GM23338 (cell line): ENCODE results near the gene CDK4. TPM values are rescaled to one million over a fixed set of nuclear protein-coding genes. Genes with fewer than 3 reads are reported as not detected.

Experiments used
- ATAC-seq: fragments of 200-7000 bp; cut with Tn5 transposase; 3 replicates; pipeline ENCODE4 v1.9.1; 2020
- DNase-seq: peaks from one replicate; pipeline ENCODE4 v3.0.0-alpha.2; 2015; ENCODE audit warnings: low spot score
- H2AFZ ChIP-seq: fragments of 200-600 bp; sonication (generic); 2 replicates; pipeline ENCODE4 v1.8.0; 2016; ENCODE audit warnings: antibody characterized with exemption, mild to moderate bottlenecking, moderate library complexity
- H3F3A ChIP-seq: fragments of 200-600 bp; sonication (generic); replicated peaks from 2 replicates; pipeline ENCODE4 v1.8.0; 2017; ENCODE audit warnings: antibody characterized with exemption, mixed run types, low read depth
- H3K27ac ChIP-seq: fragments of 200-600 bp; sonication (generic); 2 replicates; pipeline ENCODE4 v1.6.1; 2016; ENCODE audit warnings: low read depth
- H3K27me3 ChIP-seq: fragments of 200-600 bp; sonication (generic); 2 replicates; pipeline ENCODE4 v1.8.0; 2016; ENCODE audit warnings: mild to moderate bottlenecking, mixed run types, moderate library complexity; ENCODE audit not compliant: insufficient read depth
- H3K36me3 ChIP-seq: fragments of 200-600 bp; sonication (generic); 2 replicates; pipeline ENCODE4 v1.8.0; 2016; ENCODE audit warnings: mild to moderate bottlenecking; ENCODE audit not compliant: insufficient read depth
- H3K4me1 ChIP-seq: fragments of 200-600 bp; sonication (generic); 2 replicates; pipeline ENCODE4 v1.8.0; 2016; ENCODE audit warnings: mild to moderate bottlenecking, moderate library complexity; ENCODE audit not compliant: insufficient read depth
- H3K4me2 ChIP-seq: fragments of 200-600 bp; sonication (generic); 2 replicates; pipeline ENCODE4 v1.7.1; 2017; ENCODE audit warnings: mixed run types
- H3K4me3 ChIP-seq: fragments of 200-600 bp; sonication (generic); 2 replicates; pipeline ENCODE4 v1.6.1; 2016; ENCODE audit warnings: mixed run types
- H3K79me2 ChIP-seq: fragments of 200-600 bp; sonication (generic); replicated peaks from 2 replicates; pipeline ENCODE4 v1.8.0; 2017; ENCODE audit warnings: mild to moderate bottlenecking; ENCODE audit not compliant: insufficient read depth
- H3K9me2 ChIP-seq: fragments of 200-600 bp; sonication (generic); 2 replicates; pipeline ENCODE4 v1.8.0; 2017; ENCODE audit not compliant: insufficient read depth
- H4K20me1 ChIP-seq: fragments of 200-600 bp; sonication (generic); replicated peaks from 2 replicates; pipeline ENCODE4 v1.8.0; 2017; ENCODE audit warnings: mild to moderate bottlenecking; ENCODE audit not compliant: insufficient read depth
- H3K27ac Mint-ChIP-seq: 2 replicates; pipeline ENCODE4 v1.8.0; 2020; ENCODE audit warnings: inconsistent platforms, mild to moderate bottlenecking, moderate library complexity, mixed read lengths
- H3K27me3 Mint-ChIP-seq: 3 replicates; pipeline ENCODE4 v1.8.0; 2022; ENCODE audit warnings: low read depth, mild to moderate bottlenecking, moderate library complexity, mixed read lengths, inconsistent platforms; ENCODE audit not compliant: insufficient read depth, poor library complexity
- H3K36me3 Mint-ChIP-seq: 3 replicates; pipeline ENCODE4 v1.8.0; 2021; ENCODE audit warnings: low read depth, mild to moderate bottlenecking, inconsistent platforms, moderate library complexity, mixed read lengths
- H3K4me1 Mint-ChIP-seq: 3 replicates; pipeline ENCODE4 v1.8.0; 2020; ENCODE audit warnings: mild to moderate bottlenecking, inconsistent platforms, mixed read lengths
- H3K4me3 Mint-ChIP-seq: 3 replicates; pipeline ENCODE4 v1.8.0; 2021; ENCODE audit warnings: moderate library complexity, mild to moderate bottlenecking, inconsistent platforms, mixed read lengths
- H3K9me3 Mint-ChIP-seq: 3 replicates; pipeline ENCODE4 v1.8.0; 2020; ENCODE audit warnings: moderate library complexity, mild to moderate bottlenecking, inconsistent platforms, mixed read lengths
- CREB1 ChIP-seq: fragments of 250-450 bp; sonication (Bioruptor Pico); IDR thresholded peaks from 2 replicates; pipeline ENCODE4 v1.5.0; 2020; ENCODE audit warnings: low read depth, mild to moderate bottlenecking, moderate library complexity
- CTCF ChIP-seq, 2 experiments: fragments of 200-600 bp in 1 of 2; sonication (generic) in 1 of 2; conservative IDR thresholded peaks; 2 replicates each; pipeline versions ENCODE4 v1.5.1 to v1.6.1; 2016 to 2017; ENCODE audit warnings: antibody characterized with exemption in 2 of 2, low read depth in 2 of 2, mild to moderate bottlenecking in 2 of 2, moderate library complexity in 1 of 2
- EZH2 ChIP-seq: fragments of 200-600 bp; sonication (generic); IDR thresholded peaks from one replicate; pipeline ENCODE4 v1.8.0; 2017; ENCODE audit warnings: antibody characterized with exemption, mild to moderate bottlenecking, low read depth; ENCODE audit not compliant: unreplicated experiment
- EZH2phosphoT487 ChIP-seq: fragments of 200-600 bp; sonication (generic); IDR thresholded peaks from one replicate; pipeline ENCODE4 v1.8.1; 2018; ENCODE audit warnings: antibody characterized with exemption; ENCODE audit not compliant: unreplicated experiment
- JUNB ChIP-seq: IDR thresholded peaks from one replicate; pipeline ENCODE4 v1.6.1; 2016; ENCODE audit warnings: antibody characterized with exemption; ENCODE audit not compliant: unreplicated experiment
- NANOG ChIP-seq: IDR thresholded peaks from 2 replicates; pipeline ENCODE4 v1.6.1; 2016; ENCODE audit warnings: antibody characterized with exemption, borderline replicate concordance
- POLR2AphosphoS5 ChIP-seq: IDR thresholded peaks from 2 replicates; pipeline ENCODE4 v1.6.1; 2016; ENCODE audit warnings: antibody characterized with exemption, low read depth
- STAT1 ChIP-seq: IDR thresholded peaks from one replicate; pipeline ENCODE4 v1.6.1; 2016; ENCODE audit warnings: antibody characterized with exemption; ENCODE audit not compliant: unreplicated experiment
- ZNF114 ChIP-seq: fragments of 250-450 bp; sonication (Bioruptor Pico); IDR thresholded peaks from 2 replicates; pipeline ENCODE4 v1.5.0; 2020; ENCODE audit warnings: mild to moderate bottlenecking, moderate library complexity
- ZNF331 ChIP-seq: fragments of 250-450 bp; sonication (Bioruptor Pico); IDR thresholded peaks from 2 replicates; pipeline ENCODE4 v1.5.0; 2020; ENCODE audit warnings: low read depth, mild to moderate bottlenecking, moderate library complexity
- ZNF462 ChIP-seq: fragments of 250-450 bp; sonication (Bioruptor Pico); IDR thresholded peaks from 2 replicates; pipeline ENCODE4 v1.5.0; 2020; ENCODE audit warnings: mild to moderate bottlenecking, moderate library complexity
- polyA plus RNA-seq: library from polyadenylated mRNA; unstranded; fragments of >200 nt; fragmentation: Nextera tagmentation; extraction: Ambion mirVana; gene quantifications from 2 replicates; pipeline ENCODE4 v1.2.1, GENCODE V29; 2016
- total RNA-seq: library from RNA; depleted of rRNA; stranded (reverse); fragments of >200 nt; shearing (Covaris generic); gene quantifications from 2 replicates; pipeline ENCODE4 v1.2.3, GENCODE V29; 2014

CDK4 gene
- total and polyA plus RNA-seq, 2 experiments from 2014 or later, result 105 to 198 TPM

GRCh38 chr12:57725851-57726150 lies 26.3 kb downstream of the CDK4 start:
- TF ChIP-seq EZH2phosphoT487 (no peak), POLR2AphosphoS5 (no peak), CTCF (conservative IDR thresholded peaks at IDR 0.05; ENCODE audit: low read depth in 2 of 2) (no peak), ZNF331 (CRISPR knock-in tag) (no peak), NANOG (no peak), ZNF114 (CRISPR knock-in tag) (no peak)
- no peak overlapping the region for H3K27ac Mint-ChIP-seq
- H3F3A ChIP-seq, result no peaks in the 10 kb centered on the region
- DNase-seq (no peak), ATAC-seq (peak; percentile 6)
- peaks cover 75% of the 10 kb centered on the region for H3K27me3 Mint-ChIP-seq
- H3K4me3 ChIP-seq, result peak overlapping the region; percentile 71
- H3K4me1 ChIP-seq, result no peaks in the 10 kb centered on the region
- H3K79me2 ChIP-seq, result no peaks in the 10 kb centered on the region
- H4K20me1 ChIP-seq, result no peaks in the 10 kb centered on the region; the same call in 1 of the 2 replicates
- H3K4me2 ChIP-seq, result peak overlapping the region; percentile 88
- peaks cover 15% of the 10 kb centered on the region for H3K4me1 Mint-ChIP-seq
- H2AFZ ChIP-seq, result peak overlapping the region; percentile 94
- H3K9me2 ChIP-seq, result no peaks in the 10 kb centered on the region
- no peaks in the 10 kb centered on the region for H3K9me3 Mint-ChIP-seq
- H3K4me3 Mint-ChIP-seq, result peak overlapping the region; percentile 89
- H3K27ac ChIP-seq, result no peak overlapping the region
- no peaks in the 10 kb centered on the region; the same call in 2 of the 3 replicates for H3K36me3 Mint-ChIP-seq
- no peaks in the 10 kb centered on the region for H3K36me3 ChIP-seq
- H3K27me3 ChIP-seq, result peaks cover 78% of the 10 kb centered on the region

- Histone ChIP-seq H3F3A (no peaks in the 10 kb centered on the region), H3K4me2 (peak overlapping the region; percentile 48; the same call in 1 of the 2 replicates), H4K20me1 (no peaks in the 10 kb centered on the region; the same call in 1 of the 2 replicates), H3K4me3 (0 out of 2 replicates have a peak overlapping the region, but pooled peaks have one; percentile 30), H3K27ac (no peak overlapping the region), H3K4me1 (no peaks in the 10 kb centered on the region), H2AFZ (no peak overlapping the region; the same call in 1 of the 2 replicates), H3K9me2 (no peaks in the 10 kb centered on the region), H3K36me3 (no peaks in the 10 kb centered on the region), H3K27me3 (peaks cover 72% of the 10 kb centered on the region), H3K79me2 (no peaks in the 10 kb centered on the region)
- DNase-seq (peak; percentile 30), ATAC-seq (peak; percentile 5; the same call in 1 of the 3 replicates)
- Mint-ChIP-seq H3K4me3 (peak overlapping the region; percentile 2; the same call in 2 of the 3 replicates), H3K27me3 (peaks cover 68% of the 10 kb centered on the region), H3K36me3 (no peaks in the 10 kb centered on the region; the same call in 2 of the 3 replicates), H3K9me3 (no peaks in the 10 kb centered on the region), H3K4me1 (peaks cover 15% of the 10 kb centered on the region), H3K27ac (no peak overlapping the region)
- TF ChIP-seq ZNF462 (no peak), EZH2phosphoT487 (no peak), EZH2 (no peak), POLR2AphosphoS5 (no peak), ZNF114 (CRISPR knock-in tag) (no peak), CREB1 (CRISPR knock-in tag) (no peak), STAT1 (no peak), NANOG (no peak), JUNB (no peak)
These were observed 27.0 kb downstream of the CDK4 start for GRCh38 chr12:57724936-57725740.
